Stimulated activated CD8-positive, alpha-beta memory T cell treated with anti-CD3 and anti-CD28 coated beads, Interleukin-4, amount 100 ng/mL, for 4 hours (primary cell): ENCODE data around the gene TTC7B.

ENCODE experiments used
- DNase-seq, 2 donors: peaks; one replicate each; pipeline ENCODE4 v3.0.0-alpha.2; 2020; ENCODE audit warnings: low read depth in 2 of 2, low spot score in 1 of 2

TTC7B gene

DNA sequence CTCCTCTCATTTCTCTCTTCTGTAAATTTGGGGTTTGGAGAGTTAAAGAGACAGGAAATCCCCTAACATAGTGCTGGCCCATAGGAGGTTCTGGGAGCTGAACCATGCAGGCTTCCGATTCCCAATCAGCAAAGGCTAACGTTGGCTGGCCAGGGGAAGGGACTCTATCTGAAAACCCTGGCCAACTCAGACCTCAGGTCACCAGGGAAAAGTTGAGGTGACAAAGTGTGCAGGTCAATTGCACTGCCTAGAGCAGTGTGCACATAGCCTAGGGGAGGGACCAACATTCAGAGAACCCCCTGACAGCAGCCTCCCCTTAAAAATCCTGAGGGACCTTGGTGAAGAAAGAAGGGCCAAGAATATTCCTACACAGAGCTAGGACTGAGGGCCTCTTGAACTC lies 38.9 kb downstream of the TTC7B start:
- DNase-seq, result no peak

DNA sequence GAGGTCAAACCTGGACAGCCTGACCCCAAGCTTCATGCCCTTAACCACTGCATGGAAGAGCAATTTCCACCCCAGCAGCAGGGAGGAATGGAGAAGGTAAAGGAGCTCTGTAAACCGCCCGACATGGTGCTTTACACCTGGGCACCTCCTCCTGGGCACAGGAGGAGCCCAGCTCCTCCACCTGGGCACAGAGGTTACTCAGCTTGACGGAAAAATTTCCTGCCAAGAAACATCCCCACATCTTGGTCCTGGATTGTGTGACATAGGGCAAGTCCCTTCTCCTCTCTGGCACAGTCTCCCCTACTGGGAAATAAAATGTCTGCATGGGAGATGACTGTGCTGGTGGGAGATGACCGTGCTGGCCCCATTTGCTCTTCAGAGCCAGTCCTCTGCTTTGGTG lies 40.8 kb downstream of the TTC7B start:
- DNase-seq, result no peak

DNA sequence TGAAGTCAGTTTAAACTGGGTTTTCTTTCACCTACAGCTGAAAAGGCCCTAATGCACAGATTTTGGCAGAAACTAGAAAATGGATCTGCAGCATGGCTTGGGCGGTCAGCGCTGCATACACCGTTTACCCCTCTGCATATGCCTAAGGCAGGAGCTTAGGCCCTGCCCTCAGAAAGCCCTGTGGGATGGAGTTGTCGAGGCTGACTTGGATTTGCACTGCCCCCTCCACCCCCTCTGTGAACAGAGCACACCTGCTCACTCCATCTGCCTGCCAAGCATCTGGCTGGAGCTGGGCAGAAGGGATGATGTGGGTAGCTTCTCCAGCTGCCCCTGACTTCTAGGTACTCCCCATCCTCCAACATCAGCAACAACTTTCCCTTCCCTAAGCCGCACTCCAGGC lies 41.9 kb downstream of the TTC7B start:
- no peak for DNase-seq

DNA sequence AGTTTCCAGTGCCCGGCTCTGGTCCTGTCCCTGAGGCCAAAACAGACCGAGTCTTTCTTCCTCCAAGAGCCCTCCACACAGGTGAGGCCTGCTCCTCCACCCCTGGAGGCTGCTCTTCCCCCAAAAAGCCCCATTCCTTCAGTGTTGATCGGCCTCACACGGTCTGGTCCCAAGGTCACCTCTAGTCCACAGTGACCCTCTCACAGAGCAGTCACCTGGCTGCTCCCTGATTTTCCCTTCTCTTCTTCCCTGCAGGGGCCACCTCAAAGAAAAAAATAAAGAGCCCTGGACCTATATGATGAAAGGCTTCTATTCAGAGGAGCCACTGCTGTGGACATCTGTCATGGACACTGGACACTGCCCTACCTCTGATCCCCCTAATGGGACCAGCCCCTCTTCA lies 42.5 kb downstream of the TTC7B start:
- no peak for DNase-seq

DNA sequence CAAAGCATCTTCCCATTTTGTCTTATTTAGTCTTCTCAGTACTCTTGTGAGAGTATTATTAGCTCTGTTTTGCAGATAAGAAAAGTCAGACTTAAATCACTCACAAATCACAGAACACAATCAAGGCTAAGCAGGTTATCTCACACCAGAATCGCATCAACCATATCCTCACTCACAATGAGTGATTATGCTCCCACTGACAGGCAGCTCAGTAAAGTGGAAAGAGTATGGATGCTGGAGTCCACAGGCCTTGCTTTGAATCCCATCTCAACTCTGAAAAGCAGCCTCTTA lies 43.1 kb downstream of the TTC7B start:
- no peak for DNase-seq

DNA sequence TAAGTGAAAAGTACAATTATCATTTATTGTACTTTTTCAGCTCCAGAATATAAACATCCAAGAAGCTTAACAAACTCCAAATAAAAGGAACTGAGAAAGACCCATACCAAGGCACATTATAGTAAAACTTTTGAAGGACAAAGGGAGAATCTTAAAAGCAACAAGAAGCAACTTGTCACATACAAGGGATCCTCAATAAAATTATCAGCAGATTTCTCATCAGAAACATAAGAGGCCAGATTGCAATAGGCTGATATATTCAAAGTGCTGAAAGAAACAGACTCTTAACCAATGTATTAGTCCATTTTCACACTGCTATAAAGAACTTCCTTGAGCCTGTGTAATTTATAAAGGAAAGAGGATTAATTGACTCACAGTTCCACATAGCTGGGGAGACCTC lies 48.3 kb downstream of the TTC7B start:
- no peak for DNase-seq

DNA sequence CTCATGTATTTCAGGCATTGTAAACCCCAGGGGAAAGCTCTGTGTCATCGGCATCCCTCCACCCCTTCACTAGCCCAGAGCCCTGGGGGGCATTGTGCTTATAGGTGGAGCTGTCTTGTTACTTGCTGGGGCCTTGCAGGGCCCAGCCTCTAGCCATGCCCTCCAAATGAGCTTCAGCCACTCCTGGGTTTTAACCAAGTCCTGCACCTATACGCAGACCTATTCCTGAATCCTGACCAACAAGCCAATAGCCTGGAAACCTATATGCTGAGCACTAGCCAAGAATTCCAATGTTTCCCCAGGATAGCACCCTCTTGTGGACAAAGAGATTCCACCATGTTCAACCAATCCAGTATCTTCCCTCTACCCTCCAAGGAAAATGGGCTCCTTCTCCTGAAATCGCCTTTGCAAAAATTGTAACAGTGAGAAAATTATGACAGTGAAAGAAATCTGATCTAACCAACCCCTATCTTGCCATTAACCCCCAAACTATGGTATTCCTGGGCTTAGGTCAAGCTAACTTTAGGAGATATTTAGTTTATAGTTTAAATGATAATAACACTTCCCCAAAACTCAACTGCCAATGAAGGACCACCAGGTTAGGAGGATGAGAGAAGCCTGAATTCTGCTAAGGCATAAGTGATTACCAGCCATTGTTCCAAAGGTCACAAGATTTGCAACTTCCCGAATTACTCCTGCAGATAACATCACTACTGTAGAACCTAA lies 55.5 kb downstream of the TTC7B start:
- DNase-seq, result no peak

DNA sequence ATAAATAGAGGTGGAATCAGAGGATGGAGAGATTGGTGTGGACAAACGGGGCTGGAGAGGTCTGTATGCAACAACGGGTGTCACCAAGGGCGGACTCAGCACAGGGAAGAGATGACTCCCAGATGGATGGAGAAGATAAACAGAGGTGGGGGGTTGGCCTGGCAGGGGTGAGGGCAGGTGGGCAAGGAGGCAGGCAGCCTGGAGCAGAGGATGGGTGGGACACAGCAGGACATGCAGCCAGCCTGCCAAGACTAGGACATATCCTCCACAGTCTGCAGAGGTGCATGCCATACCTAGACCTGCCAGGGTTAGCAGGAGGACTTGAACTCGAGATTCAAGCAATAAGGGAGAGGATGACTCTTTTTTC lies 56.2 kb downstream of the TTC7B start:
- no peak for DNase-seq

DNA sequence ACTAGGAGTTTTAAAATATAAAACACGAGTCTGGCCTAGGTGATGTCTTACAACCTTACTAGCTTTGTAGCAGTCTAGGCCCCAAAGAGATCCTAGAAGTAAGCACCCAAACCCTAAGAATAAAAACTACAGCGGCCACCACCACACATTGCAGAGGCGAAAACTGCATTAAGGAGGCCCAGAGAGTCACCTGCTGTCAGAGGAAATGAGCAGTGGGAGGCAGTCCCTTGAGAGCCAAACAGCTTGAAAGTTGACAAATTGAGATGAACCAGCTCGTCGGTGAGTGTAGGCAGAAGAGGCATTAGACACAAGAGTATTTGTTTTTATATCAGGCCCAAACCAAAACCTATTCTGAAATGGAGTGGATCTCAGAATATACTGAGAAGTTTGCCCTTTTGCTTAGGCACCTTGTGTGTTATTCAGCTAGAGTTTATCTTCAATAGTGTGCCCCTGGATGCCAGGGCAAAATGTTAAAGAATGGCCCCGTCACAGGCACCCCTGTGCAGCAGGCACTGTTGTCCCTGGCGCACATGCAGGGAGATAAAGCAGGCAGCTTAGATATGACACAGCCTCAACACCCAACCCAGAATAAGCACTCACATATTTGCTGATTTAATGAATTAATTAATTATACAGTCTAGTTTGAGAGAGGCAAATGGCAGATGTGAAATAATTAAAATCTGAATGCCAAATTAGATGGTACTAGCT lies 56.7 kb downstream of the TTC7B start:
- no peak for DNase-seq

DNA sequence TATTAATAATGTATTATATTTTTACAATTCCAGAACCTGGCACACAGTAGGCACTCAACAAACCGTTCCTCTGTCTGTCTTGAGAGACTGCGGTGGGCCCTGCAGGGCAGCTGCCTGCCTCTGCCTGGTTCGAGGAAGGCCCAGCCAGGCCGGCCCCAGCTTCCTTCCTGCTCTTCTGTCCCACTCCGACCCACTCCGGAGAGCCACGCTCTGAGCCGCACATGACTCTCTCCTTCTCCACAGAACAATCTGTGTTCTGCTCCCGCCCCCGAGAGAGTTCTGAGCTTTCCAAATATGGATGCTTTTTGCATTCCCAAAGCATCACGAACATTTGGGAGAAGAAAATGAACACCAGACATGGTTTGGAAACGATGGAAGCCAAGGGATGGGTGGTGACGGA lies 57.3 kb downstream of the TTC7B start:
- DNase-seq, result no peak

DNA sequence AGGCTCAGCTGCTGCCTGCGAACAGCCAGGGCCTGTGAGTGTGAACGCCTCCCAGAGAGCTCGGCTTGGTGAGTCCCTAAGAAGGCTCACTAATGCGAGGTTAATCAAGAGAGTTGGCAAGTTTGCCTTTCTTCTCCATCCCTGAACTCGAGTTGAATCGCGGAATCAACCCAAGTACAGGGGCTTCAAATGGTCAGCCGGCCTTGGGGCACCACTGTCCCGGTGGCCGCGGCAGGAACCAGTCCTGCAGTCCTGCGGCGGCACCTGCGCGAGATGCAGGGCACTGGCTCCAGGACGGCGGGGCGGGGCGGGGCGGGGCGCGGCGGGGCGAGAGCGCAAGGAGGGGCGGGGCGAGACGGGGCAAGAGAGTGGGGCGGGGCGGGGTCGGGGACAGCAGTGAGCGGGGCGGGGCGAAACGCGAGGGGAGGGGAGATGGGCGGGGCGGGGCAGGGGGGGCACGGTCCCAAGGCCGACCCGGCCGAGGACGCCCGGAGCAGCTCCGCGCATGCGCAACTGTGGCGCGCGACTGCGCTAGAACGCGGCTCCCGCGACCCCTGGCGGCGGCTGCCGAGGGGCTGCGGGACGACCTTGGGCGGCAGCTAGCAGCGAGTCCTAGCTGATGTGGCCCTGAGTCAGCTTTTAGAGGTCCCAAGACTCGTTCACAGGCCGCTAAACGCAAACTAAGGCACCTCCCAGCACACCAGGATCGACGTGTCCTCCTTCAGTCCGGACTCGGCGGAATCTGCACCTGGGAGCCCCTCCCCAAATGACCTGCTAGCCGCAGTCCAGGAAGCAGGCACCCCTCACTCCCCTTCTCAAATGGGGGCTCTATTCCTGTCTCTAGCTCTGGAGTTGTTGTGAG lies 58.0 kb downstream of the TTC7B start:
- peak; percentile 86 for DNase-seq

DNA sequence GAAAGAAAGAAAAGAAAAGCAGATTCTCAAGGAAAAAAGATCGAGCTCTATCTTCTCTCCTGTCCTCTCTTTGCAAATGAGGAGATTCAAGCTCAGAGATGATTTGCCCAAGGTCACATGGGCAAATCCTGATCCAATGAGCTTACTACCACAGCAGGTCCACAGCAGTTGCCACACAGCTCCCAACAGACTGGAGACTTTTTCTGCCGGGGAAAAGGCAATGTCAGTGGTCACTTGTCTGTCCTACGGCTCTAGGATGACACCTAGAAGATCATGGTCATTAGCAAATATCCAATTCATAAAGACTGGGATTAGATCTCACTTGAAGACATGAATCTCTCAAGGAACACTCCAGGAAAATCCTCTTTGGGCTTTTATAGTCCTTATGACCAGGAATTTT lies 58.8 kb downstream of the TTC7B start:
- DNase-seq, result no peak

DNA sequence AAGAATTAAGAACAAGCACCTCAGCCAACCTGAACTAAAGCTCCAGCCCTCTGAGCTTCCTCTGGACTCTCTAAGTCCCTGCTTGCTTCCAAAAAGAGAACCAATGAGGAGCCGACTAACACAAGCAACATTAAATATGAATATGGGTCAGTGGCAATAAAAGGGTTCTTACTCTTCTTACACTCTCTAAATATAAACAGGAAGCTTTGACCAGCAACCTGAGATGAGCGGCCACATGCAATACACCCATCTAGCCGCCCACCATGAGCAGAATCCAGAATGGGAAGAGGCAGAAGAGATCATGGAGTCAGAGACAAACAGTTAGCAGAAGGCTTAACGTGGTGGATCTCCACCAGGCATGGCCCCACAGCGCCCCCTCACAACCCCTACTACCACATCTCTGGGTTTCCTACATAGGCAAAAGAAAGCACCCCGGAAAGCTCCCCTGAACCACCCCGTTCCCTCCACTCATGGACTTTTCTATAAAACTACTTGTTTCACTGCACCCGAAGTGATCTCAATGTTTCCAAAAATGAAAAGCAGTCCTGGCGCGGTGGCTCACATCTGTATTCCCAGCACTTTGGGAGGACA lies 59.4 kb downstream of the TTC7B start:
- DNase-seq, result no peak

DNA sequence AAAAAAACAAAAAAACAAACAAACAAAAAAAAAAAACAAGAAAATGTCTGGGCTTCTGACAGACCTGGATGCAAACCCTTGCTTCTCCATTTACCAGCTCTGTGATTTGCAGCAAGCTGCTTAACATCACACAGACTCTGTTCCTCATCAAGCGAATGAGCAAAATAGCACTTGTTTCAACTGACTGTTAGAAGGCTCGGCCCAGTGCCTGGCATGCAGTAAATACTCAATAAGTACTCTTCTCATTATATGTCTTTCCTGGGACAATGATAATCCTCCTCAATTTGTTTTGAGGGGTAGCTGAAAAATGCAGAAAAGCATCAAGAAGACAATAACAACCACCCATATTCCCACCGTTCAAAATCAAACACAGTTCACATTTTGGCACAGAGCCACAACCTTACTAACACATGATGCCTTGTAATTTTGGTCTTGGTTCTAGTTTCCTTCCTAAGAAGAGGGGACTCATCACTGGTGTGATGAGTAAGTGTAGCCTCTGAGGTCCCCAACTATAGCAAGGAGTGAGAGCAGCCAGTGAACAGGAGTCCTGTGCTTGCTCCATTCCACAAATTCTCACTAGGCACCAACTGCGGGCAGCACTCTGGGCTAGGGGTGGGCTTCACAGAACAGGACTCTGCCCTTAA lies 60.4 kb downstream of the TTC7B start:
- no peak for DNase-seq

DNA sequence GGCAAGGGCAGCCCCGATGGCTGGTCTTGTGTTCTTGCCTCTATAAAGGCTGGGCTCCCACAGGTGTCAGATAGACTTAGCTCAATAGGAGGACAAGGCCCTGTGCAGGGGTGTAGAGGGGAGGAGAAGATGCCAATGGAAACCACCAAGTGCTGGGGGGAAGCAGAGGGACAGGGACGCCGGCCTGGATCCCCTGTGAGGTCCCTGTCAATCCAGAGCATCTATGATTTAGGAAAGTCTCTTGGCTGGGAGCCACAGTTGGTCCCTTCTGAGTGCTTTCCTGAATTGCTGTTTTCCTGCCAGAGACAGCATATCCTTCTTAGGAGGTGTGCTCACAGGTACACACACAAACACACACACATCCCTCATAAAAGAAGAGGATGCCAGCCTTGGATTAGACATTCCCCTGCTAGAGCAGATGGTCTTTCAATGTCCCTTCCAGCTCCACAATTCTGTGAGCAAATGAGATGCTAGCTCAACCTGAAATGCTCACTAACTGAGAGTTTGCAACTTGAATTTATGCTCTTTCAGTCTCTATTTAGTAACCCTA lies 62.7 kb downstream of the TTC7B start:
- no peak for DNase-seq

DNA sequence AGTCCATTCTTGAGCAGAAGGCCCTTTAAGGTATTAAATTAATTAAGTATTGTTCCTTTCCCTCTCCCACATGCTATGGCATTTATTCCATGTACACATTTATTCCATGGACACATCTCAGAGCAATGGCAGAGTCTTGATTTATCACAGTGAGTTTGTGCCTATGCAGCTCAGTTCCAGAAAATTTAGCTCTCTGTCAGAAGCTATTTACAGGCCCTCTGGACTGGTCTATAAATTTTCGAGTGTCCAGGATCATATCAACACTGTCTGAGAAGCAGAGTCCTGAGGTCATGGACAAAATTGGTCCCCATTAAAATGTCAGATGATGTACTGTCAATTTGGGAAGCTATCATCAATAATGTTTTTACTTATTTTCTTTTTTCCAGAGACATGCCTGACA lies 65.5 kb downstream of the TTC7B start:
- no peak for DNase-seq

DNA sequence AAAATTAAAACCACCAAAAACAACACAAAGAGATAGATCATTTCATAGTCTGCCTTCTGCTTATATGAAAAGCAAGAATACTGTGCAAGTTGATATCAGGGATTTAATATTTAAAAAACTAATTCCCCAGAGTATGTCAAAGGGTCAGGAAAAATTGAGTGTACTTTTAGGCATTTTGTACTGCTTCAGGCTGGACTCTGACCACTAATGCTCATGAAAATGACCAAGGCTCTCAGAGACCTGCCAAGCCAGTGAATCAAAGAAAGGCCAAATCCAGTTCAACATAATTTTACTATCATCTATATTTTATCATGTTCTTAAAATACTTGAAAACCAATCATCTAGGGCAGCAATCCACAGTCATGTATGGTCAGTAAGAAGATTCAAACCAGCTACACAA lies 66.0 kb downstream of the TTC7B start:
- no peak for DNase-seq

DNA sequence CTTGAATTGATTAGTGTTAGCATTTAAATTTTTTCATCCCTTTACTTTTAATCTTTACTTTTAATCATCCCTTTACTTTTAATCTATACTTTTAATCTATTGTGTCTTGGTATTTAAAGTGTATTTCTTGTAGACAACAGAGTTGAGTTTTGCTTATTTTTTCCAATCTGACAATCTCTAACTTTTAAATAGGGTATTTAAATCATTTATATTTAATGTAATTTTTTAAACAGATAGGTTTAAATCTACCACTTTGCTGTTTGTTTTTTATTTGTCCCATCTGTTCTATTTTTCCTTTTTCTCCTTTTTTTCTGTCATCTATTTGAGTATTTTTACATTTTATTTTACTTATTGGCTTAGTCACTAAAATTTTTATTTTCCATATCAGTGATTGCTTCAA lies 68.3 kb downstream of the TTC7B start:
- no peak for DNase-seq

DNA sequence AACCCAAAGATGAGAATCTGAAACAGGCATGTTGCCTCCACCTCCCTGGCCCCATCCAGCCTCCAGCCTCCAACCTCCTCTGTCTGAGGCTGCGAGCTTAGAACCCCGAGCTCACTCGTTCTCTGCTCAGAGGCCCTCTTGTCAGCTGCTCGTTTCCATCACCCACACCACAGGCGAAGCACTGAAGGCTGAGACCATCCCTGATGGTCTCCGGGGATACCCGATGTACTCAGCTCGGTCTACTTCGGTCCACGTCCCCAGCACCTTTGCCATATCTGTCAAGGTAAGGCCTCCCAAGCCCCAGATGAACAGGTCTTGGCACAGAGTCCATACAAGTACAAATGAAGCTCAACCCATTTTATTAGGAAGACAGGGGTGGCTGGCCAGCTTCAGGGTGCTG lies 72.4 kb downstream of the TTC7B start:
- no peak for DNase-seq

DNA sequence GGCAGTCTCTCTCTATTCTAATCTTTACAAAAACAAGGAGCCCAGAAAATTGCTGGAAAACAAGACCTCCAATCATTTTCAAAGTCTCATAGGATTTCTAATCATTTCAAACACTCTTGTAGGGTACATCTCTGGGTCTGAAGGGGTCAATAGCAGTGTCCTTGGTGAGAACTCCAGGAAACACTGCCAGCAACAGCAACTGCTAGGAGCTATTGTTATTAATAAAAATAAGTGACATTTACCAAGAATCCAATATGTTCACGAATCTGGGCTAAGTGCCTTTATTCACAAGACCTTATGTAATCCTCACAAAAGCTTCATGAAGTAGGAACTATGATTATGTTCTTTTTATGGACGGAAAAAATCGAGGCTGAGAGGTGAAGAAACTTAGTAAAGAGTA lies 72.8 kb downstream of the TTC7B start:
- DNase-seq, result no peak

DNA sequence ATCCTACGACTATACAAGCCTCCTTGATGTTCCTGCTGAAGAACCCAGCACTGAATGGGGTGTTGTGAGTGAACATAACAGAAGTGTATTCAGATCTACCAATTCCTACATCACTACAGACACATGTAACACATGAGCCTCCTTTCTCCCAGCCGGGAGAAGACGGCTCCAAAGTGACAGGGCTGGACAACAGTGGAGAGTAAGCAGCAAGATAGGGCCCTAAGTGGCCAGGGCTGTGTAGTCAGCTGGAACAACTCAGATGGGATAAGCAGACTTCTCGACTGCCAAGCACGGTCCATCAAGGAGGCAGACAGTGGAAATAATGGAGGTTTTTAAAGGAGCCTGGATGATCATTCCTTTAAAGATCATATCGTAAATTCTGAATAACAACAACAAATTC lies 73.5 kb downstream of the TTC7B start:
- no peak for DNase-seq
